Activated CD4-positive, alpha-beta T cell treated with anti-CD3 and anti-CD28 coated beads, Interleukin-2, amount 50 U/mL, for 48 hours (primary cell): ENCODE measurements around the gene CADM2.

Experiments
- DNase-seq, 2 experiments: peaks; one replicate each; pipeline ENCODE4 v3.0.0-alpha.2; 2020

Gene CADM2

GRCh38 chr3:85208650-85209049 lies 249.9 kb downstream of the CADM2 start:
- no peak for DNase-seq

- no peak for DNase-seq
Measured at GRCh38 chr3:85210540-85210939, 251.8 kb downstream of the CADM2 start.

- DNase-seq = no peak
Measured at GRCh38 chr3:85228966-85229365, 270.2 kb downstream of the CADM2 start.

- no peak for DNase-seq
Measured at GRCh38 chr3:85244091-85244490, 285.3 kb downstream of the CADM2 start.

GRCh38 chr3:85244519-85244918 lies 285.7 kb downstream of the CADM2 start:
- DNase-seq = no peak

- DNase-seq = no peak
Measured at GRCh38 chr3:85251766-85252165, 293.0 kb downstream of the CADM2 start.

- no peak for DNase-seq
Measured at GRCh38 chr3:85252686-85253085, 293.9 kb downstream of the CADM2 start.

GRCh38 chr3:85254738-85255137 lies 295.9 kb downstream of the CADM2 start:
- DNase-seq = no peak

GRCh38 chr3:85255949-85256348 lies 297.2 kb downstream of the CADM2 start:
- DNase-seq = no peak

GRCh38 chr3:85258326-85258725 lies 299.5 kb downstream of the CADM2 start:
- no peak for DNase-seq

GRCh38 chr3:85258819-85259218 lies 300.0 kb downstream of the CADM2 start:
- no peak for DNase-seq

- DNase-seq = no peak
Measured at GRCh38 chr3:85259748-85260147, 301.0 kb downstream of the CADM2 start.

- DNase-seq = no peak
Measured at GRCh38 chr3:85264381-85264780, 305.6 kb downstream of the CADM2 start.

GRCh38 chr3:85270488-85270887 lies 311.7 kb downstream of the CADM2 start:
- DNase-seq = no peak

GRCh38 chr3:85271911-85272310 lies 313.1 kb downstream of the CADM2 start:
- no peak for DNase-seq

GRCh38 chr3:85288257-85288656 lies 329.5 kb downstream of the CADM2 start:
- DNase-seq = no peak

- no peak for DNase-seq
Measured at GRCh38 chr3:85297291-85297690, 338.5 kb downstream of the CADM2 start.

- DNase-seq = no peak
Measured at GRCh38 chr3:85298032-85298431, 339.2 kb downstream of the CADM2 start.

GRCh38 chr3:85303156-85303555 lies 344.4 kb downstream of the CADM2 start:
- DNase-seq = no peak

- DNase-seq = no peak
Measured at GRCh38 chr3:85304360-85304964, 345.7 kb downstream of the CADM2 start.

- DNase-seq = no peak
Measured at GRCh38 chr3:85312331-85312730, 353.5 kb downstream of the CADM2 start.

- no peak for DNase-seq
Measured at GRCh38 chr3:85313380-85313779, 354.6 kb downstream of the CADM2 start.

- DNase-seq = no peak
Measured at GRCh38 chr3:85316252-85316651, 357.5 kb downstream of the CADM2 start.

GRCh38 chr3:85321892-85322291 lies 363.1 kb downstream of the CADM2 start:
- no peak for DNase-seq

GRCh38 chr3:85330071-85330470 lies 371.3 kb downstream of the CADM2 start:
- no peak for DNase-seq

GRCh38 chr3:85337895-85338294 lies 379.1 kb downstream of the CADM2 start:
- no peak for DNase-seq
